ENCODE data around the gene PDGFRB. TPM values are rescaled to one million over a fixed set of nuclear protein-coding genes. Genes with fewer than 3 reads are reported as not detected.
A peak's percentile ranks its signal among the peaks of the same experiment; 100 is the strongest.

Gene PDGFRB
- total RNA-seq, 2 experiments from 2014 or later = 0.58 to 0.74 TPM

- no peak overlapping the region for H3K27ac Mint-ChIP-seq
- ChIA-PET POLR2A (interaction anchor here (1.6 kb wide), 1 partner anchor 17 kb away, joined by 3 read pairs; no protein-coding TSS in a partner anchor), CTCF (interaction anchor here (7.3 kb wide), 1 partner anchor 60 kb away, joined by 47 read pairs; no protein-coding TSS in a partner anchor)
- TF ChIP-seq, protein P1, sequence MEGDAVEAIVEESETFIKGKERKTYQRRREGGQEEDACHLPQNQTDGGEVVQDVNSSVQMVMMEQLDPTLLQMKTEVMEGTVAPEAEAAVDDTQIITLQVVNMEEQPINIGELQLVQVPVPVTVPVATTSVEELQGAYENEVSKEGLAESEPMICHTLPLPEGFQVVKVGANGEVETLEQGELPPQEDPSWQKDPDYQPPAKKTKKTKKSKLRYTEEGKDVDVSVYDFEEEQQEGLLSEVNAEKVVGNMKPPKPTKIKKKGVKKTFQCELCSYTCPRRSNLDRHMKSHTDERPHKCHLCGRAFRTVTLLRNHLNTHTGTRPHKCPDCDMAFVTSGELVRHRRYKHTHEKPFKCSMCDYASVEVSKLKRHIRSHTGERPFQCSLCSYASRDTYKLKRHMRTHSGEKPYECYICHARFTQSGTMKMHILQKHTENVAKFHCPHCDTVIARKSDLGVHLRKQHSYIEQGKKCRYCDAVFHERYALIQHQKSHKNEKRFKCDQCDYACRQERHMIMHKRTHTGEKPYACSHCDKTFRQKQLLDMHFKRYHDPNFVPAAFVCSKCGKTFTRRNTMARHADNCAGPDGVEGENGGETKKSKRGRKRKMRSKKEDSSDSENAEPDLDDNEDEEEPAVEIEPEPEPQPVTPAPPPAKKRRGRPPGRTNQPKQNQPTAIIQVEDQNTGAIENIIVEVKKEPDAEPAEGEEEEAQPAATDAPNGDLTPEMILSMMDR (IDR thresholded peaks at IDR 0.05) = no peak
- ATAC-seq (no peak), DNase-seq (no peak)
- peaks cover 8% of the 10 kb centered on the region for H3K4me1 Mint-ChIP-seq (ENCODE audit: low read depth)
- intact Hi-C loops (cut with micrococcal nuclease) = no loop called here
- no peak overlapping the region for H3K4me3 Mint-ChIP-seq
- peaks cover 10% of the 10 kb centered on the region for H3K27me3 Mint-ChIP-seq
- no peaks in the 10 kb centered on the region for H3K9me3 Mint-ChIP-seq
- no peaks in the 10 kb centered on the region for H3K36me3 Mint-ChIP-seq (ENCODE audit: low read depth)
Measured at GRCh38 chr5:150158170-150158949, 2.7 kb upstream of the PDGFRB start.

- no peaks in the 10 kb centered on the region for H3K9me3 Mint-ChIP-seq
- intact Hi-C loops (cut with micrococcal nuclease) = no loop called here
- POLR2A ChIA-PET = no interaction called here
- TF ChIP-seq, protein P1 (IDR thresholded peaks at IDR 0.05) = no peak
- DNase-seq (no peak), ATAC-seq (no peak)
- H3K27ac Mint-ChIP-seq = no peak overlapping the region
- CTCF ChIA-PET = interaction anchor here (7.3 kb wide), 1 partner anchor 61 kb away, joined by 47 read pairs; no protein-coding TSS in a partner anchor
- H3K27me3 Mint-ChIP-seq = peaks cover 10% of the 10 kb centered on the region
- H3K36me3 Mint-ChIP-seq (ENCODE audit: low read depth) = no peaks in the 10 kb centered on the region
- no peak overlapping the region for H3K4me3 Mint-ChIP-seq
- H3K4me1 Mint-ChIP-seq (ENCODE audit: low read depth) = peaks cover 8% of the 10 kb centered on the region
Measured at GRCh38 chr5:150157168-150157567, 1.5 kb upstream of the PDGFRB start.

DNA sequence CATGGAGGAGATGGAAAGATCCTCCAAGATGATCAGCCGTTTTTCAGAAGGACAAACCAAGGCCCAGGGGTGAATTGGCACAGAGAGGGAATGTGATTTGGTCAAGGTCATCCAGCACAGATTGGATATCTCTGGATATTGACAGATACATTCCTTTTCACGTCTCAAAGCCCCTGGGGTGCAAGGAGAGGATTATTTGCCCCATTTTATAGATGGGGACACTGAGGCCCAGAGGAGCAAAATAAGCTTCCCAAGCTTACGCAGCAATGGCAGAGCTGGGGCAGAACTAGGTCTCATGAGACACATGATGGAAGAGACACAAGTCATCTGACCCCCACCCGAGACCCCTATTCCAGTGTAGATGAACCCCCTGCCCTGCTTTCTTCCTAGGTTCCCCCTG is 895 bp upstream of the PDGFRB start:
- intact Hi-C loops (cut with micrococcal nuclease) = no loop called here
- TF ChIP-seq, protein P1 (IDR thresholded peaks at IDR 0.05) = no peak
- Mint-ChIP-seq H3K27me3 (peaks cover 10% of the 10 kb centered on the region), H3K36me3 (ENCODE audit: low read depth) (no peaks in the 10 kb centered on the region), H3K4me1 (ENCODE audit: low read depth) (peaks cover 8% of the 10 kb centered on the region), H3K27ac (peak overlapping the region; percentile 20), H3K9me3 (no peaks in the 10 kb centered on the region), H3K4me3 (no peak overlapping the region)
- DNase-seq (no peak), ATAC-seq (no peak)
- ChIA-PET CTCF (interaction anchor here (7.3 kb wide), 1 partner anchor 62 kb away, joined by 47 read pairs; no protein-coding TSS in a partner anchor), POLR2A (no interaction called here)

GRCh38 chr5:150156027-150156368 is 353 bp upstream of the PDGFRB start:
- ChIA-PET CTCF (no interaction called here), POLR2A (no interaction called here)
- H3K36me3 Mint-ChIP-seq (ENCODE audit: low read depth) = no peaks in the 10 kb centered on the region
- TF ChIP-seq, protein P1 (IDR thresholded peaks at IDR 0.05) = no peak
- ATAC-seq = no peak
- H3K27ac Mint-ChIP-seq = peak overlapping the region; percentile 61
- H3K4me1 Mint-ChIP-seq (ENCODE audit: low read depth) = peaks cover 8% of the 10 kb centered on the region
- H3K27me3 Mint-ChIP-seq = peaks cover 10% of the 10 kb centered on the region
- no peaks in the 10 kb centered on the region for H3K9me3 Mint-ChIP-seq
- intact Hi-C loops (cut with micrococcal nuclease) = no loop called here
- no peak for DNase-seq
- peak overlapping the region; percentile 78 for H3K4me3 Mint-ChIP-seq

- H3K9me3 Mint-ChIP-seq = no peaks in the 10 kb centered on the region
- DNase-seq = no peak
- TF ChIP-seq, protein P1 (IDR thresholded peaks at IDR 0.05) = no peak
- H3K27ac Mint-ChIP-seq = no peak overlapping the region
- no peak overlapping the region for H3K4me3 Mint-ChIP-seq
- H3K27me3 Mint-ChIP-seq = peaks cover 10% of the 10 kb centered on the region
- intact Hi-C loops (cut with micrococcal nuclease) = no loop called here
- no peaks in the 10 kb centered on the region for H3K36me3 Mint-ChIP-seq (ENCODE audit: low read depth)
- peaks cover 8% of the 10 kb centered on the region for H3K4me1 Mint-ChIP-seq (ENCODE audit: low read depth)
- ChIA-PET CTCF (interaction anchor here (0.9 kb wide), 1 partner anchor 195 kb away, joined by 3 read pairs; no protein-coding TSS in a partner anchor), POLR2A (no interaction called here)
- no peak for ATAC-seq
Measured at GRCh38 chr5:150154618-150155128, 972 bp downstream of the PDGFRB start.

All from activated CD8-positive, alpha-beta T cell treated with anti-CD3 and anti-CD28 coated beads for 36 hours (primary cell).